Panc1 (cell line): ENCODE measurements around the gene COL23A1. TPM values are rescaled to one million over a fixed set of nuclear protein-coding genes. Genes with fewer than 3 reads are reported as not detected.

Source experiments
- ATAC-seq: fragments of 200-7000 bp; cut with Tn5 transposase; 2 replicates; pipeline ENCODE4 v1.9.1; 2020; ENCODE audit warnings: mild to moderate bottlenecking, moderate library complexity
- BruUV-seq: library from RNA; stranded (reverse); fragments of 400-500 nt; replicated peaks from 2 replicates; lab custom pipeline; 2021; lab: Mats Ljungman, UMichigan
- CTCF ChIA-PET: fragments of 300-600 bp; sonication (Branson Sonifier 250); formaldehyde crosslinking; loops from one replicate; lab custom pipeline; 2022; ENCODE audit warnings: antibody characterized with exemption; lab: Charles Lee
- POLR2A ChIA-PET: fragments of 300-600 bp; sonication (Branson Sonifier 250); formaldehyde crosslinking; loops from one replicate; lab custom pipeline; 2022; ENCODE audit warnings: antibody characterized with exemption; lab: Charles Lee
- DNase-seq: peaks from one replicate; pipeline ENCODE4 v3.0.0-alpha.2; 2010; ENCODE audit warnings: low read depth, low spot score
- H3K27ac ChIP-seq: 2 replicates; pipeline ENCODE4 v1.5.1; 2011; ENCODE audit warnings: mild to moderate bottlenecking, low read length, inconsistent platforms
- H3K27me3 ChIP-seq: fragments of 200-500 bp; sonication (Bioruptor generic); 2 replicates; pipeline ENCODE4 v1.6.0; 2014; ENCODE audit warnings: low read length, inconsistent platforms; ENCODE audit not compliant: control insufficient read depth, insufficient read depth
- H3K36me3 ChIP-seq: fragments of 200-500 bp; sonication (Bioruptor generic); 2 replicates; pipeline ENCODE4 v1.5.1; 2014; ENCODE audit warnings: inconsistent platforms, mild to moderate bottlenecking, low read length, moderate library complexity; ENCODE audit not compliant: control insufficient read depth, insufficient read depth
- H3K4me1 ChIP-seq: 2 replicates; pipeline ENCODE4 v1.5.1; 2011; ENCODE audit warnings: inconsistent platforms, mild to moderate bottlenecking, low read length, moderate library complexity; ENCODE audit not compliant: control insufficient read depth, insufficient read depth
- H3K4me3 ChIP-seq, 2 experiments: 2 replicates each; pipeline ENCODE4 v1.5.1; 2011 to 2012; ENCODE audit warnings: low read depth in 2 of 2, low read length in 2 of 2, mild to moderate bottlenecking in 2 of 2, inconsistent platforms in 1 of 2, moderate library complexity in 1 of 2
- H3K9me3 ChIP-seq: fragments of 200-500 bp; sonication (Bioruptor generic); 2 replicates; pipeline ENCODE4 v1.5.1; 2014; ENCODE audit warnings: low read depth, mild to moderate bottlenecking, inconsistent platforms, low read length, moderate library complexity; ENCODE audit not compliant: control insufficient read depth, insufficient read depth
- CTCF ChIP-seq: fragments of 450-650 bp; IDR thresholded peaks from 2 replicates; pipeline ENCODE4 v1.5.1; 2017; ENCODE audit warnings: mild to moderate bottlenecking
- POLR2AphosphoS5 ChIP-seq: IDR thresholded peaks from 2 replicates; pipeline ENCODE4 v1.6.1; 2012; ENCODE audit warnings: mild to moderate bottlenecking, low read depth, low read length, moderate library complexity
- REST ChIP-seq, 2 experiments: IDR thresholded peaks; 2 replicates each; pipeline ENCODE4 v1.6.1; 2011 to 2012; ENCODE audit warnings: low read depth in 2 of 2, control low read depth in 1 of 2, low read length in 1 of 2, mild to moderate bottlenecking in 1 of 2, moderate library complexity in 1 of 2; ENCODE audit not compliant: insufficient read depth in 1 of 2
- SIN3A ChIP-seq: IDR thresholded peaks from 2 replicates; pipeline ENCODE4 v1.6.1; 2012; ENCODE audit warnings: low read depth, mild to moderate bottlenecking, low read length, moderate library complexity, borderline replicate concordance; ENCODE audit not compliant: insufficient read depth
- TCF7L2 ChIP-seq: IDR thresholded peaks from 2 replicates; pipeline ENCODE4 v1.6.1; 2011; ENCODE audit warnings: mild to moderate bottlenecking, low read depth, low read length, inconsistent platforms
- in situ Hi-C: cut with HindIII; loops from 2 replicates; pipeline ENCODE4 v1.10.0; 2016; ENCODE audit warnings: low sequenced_read_pairs, low pct_unique_long_range_greater_than_20kb
- intact Hi-C: fragments of 100-400 bp; cut with micrococcal nuclease; formaldehyde crosslinking; loops from one replicate; pipeline ENCODE4 v1.10.0; 2022; ENCODE audit not compliant: unreplicated experiment
- total RNA-seq: library from RNA; stranded (reverse); gene quantifications from one replicate; pipeline ENCODE4 v1.2.1, GENCODE V29; 2021; ENCODE audit not compliant: unreplicated experiment

Gene COL23A1
- total RNA-seq, 1 experiment from 2014 or later = 0.05 TPM

GRCh38 chr5:178238711-178239592, 351.2 kb downstream of the COL23A1 start:
- DNase-seq = no peak
- TF ChIP-seq TCF7L2 (no peak), CTCF (no peak), POLR2AphosphoS5 (no peak), REST (IDR thresholded peaks at IDR 0.05; ENCODE audit: insufficient read depth in 1 of 2, low read depth in 2 of 2, low read length in 1 of 2) (no peak), SIN3A (no peak)
- BruUV-seq = no TSS peak
- H3K4me3 ChIP-seq = no peak overlapping the region
- ChIA-PET POLR2A (no interaction called here), CTCF (no interaction called here)
- no peaks in the 10 kb centered on the region for H3K9me3 ChIP-seq
- no peak overlapping the region for H3K27ac ChIP-seq
- no peaks in the 10 kb centered on the region for H3K27me3 ChIP-seq
- intact Hi-C loops = no loop called here
- ATAC-seq = no peak
- 0 out of 2 replicates have a peak, but pooled peaks cover 5% of the 10 kb centered on the region for H3K4me1 ChIP-seq
- no peaks in the 10 kb centered on the region for H3K36me3 ChIP-seq
- in situ Hi-C loops = no loop called here

- POLR2A ChIA-PET = no interaction called here
- Histone ChIP-seq H3K4me1 (0 out of 2 replicates have a peak, but pooled peaks cover 5% of the 10 kb centered on the region), H3K27me3 (no peaks in the 10 kb centered on the region), H3K4me3 (no peak overlapping the region), H3K27ac (no peak overlapping the region), H3K36me3 (no peaks in the 10 kb centered on the region), H3K9me3 (no peaks in the 10 kb centered on the region)
- no TSS peak for BruUV-seq
- TF ChIP-seq POLR2AphosphoS5 (no peak), CTCF (no peak), SIN3A (no peak), REST (IDR thresholded peaks at IDR 0.05; ENCODE audit: insufficient read depth in 1 of 2, low read depth in 2 of 2, low read length in 1 of 2) (no peak), TCF7L2 (no peak)
- in situ Hi-C loops (no loop called here), intact Hi-C loops (no loop called here)
- CTCF ChIA-PET = no interaction called here
- no peak for ATAC-seq
- no peak for DNase-seq
These were observed 351.9 kb downstream of the COL23A1 start for GRCh38 chr5:178238313-178238635.
